ENCODE measurements around the gene MEN1. TPM values are rescaled to one million over a fixed set of nuclear protein-coding genes. Genes with fewer than 3 reads are reported as not detected.

MEN1 gene
- total RNA-seq, 4 donors from 2014 or later: 3.8 to 26.2 (median 14.9) TPM

- no peaks in the 10 kb centered on the region for H3K36me3 ChIP-seq
- no peak for DNase-seq
- peak overlapping the region; percentile 71 to 99 for H3K27ac ChIP-seq
- no peaks in the 10 kb centered on the region for H3K9me3 ChIP-seq
- TF ChIP-seq POLR2A (IDR thresholded peaks at IDR 0.05): no peak
- no peak for TF ChIP-seq CTCF (IDR thresholded peaks at IDR 0.05)
- H3K27me3 ChIP-seq: no peaks in the 10 kb centered on the region
- peak overlapping the region; percentile 57 to 88 for H3K4me3 ChIP-seq
- H3K4me1 ChIP-seq: peaks cover 7 to 14% of the 10 kb centered on the region in 2 donors
- intact Hi-C loops (cut with DNase I; ENCODE audit: low total_unique reads): no loop called here
Observed at GRCh38 chr11:64776875-64777274, 33.5 kb downstream of the MEN1 start.

- Histone ChIP-seq H3K36me3 (no peaks in the 10 kb centered on the region), H3K27ac (no peak overlapping the region), H3K4me3 (peak overlapping the region in 1 of 2 donors; percentile 88), H3K4me1 (peaks cover 7 to 14% of the 10 kb centered on the region in 2 donors), H3K27me3 (no peaks in the 10 kb centered on the region), H3K9me3 (no peaks in the 10 kb centered on the region)
- no peak for DNase-seq
- TF ChIP-seq CTCF (IDR thresholded peaks at IDR 0.05) (no peak), POLR2A (IDR thresholded peaks at IDR 0.05) (no peak)
- intact Hi-C loops (cut with DNase I; ENCODE audit: low total_unique reads): no loop called here
Observed at GRCh38 chr11:64776425-64776824, 33.9 kb downstream of the MEN1 start.

GRCh38 chr11:64774144-64774543 lies 36.2 kb downstream of the MEN1 start:
- intact Hi-C loops (cut with DNase I; ENCODE audit: low total_unique reads): no loop called here
- DNase-seq: no peak
- no peaks in the 10 kb centered on the region for H3K36me3 ChIP-seq
- no peak overlapping the region for H3K27ac ChIP-seq
- no peaks in the 10 kb centered on the region for H3K9me3 ChIP-seq
- no peaks in the 10 kb centered on the region for H3K27me3 ChIP-seq
- H3K4me3 ChIP-seq: no peak overlapping the region
- TF ChIP-seq CTCF (IDR thresholded peaks at IDR 0.05) (no peak), POLR2A (IDR thresholded peaks at IDR 0.05) (no peak)
- H3K4me1 ChIP-seq: peaks cover 7 to 14% of the 10 kb centered on the region in 2 donors

- Histone ChIP-seq H3K4me1 (peaks cover 7 to 14% of the 10 kb centered on the region in 2 donors), H3K36me3 (no peaks in the 10 kb centered on the region)
Observed at GRCh38 chr11:64772303-64773018, 37.9 kb downstream of the MEN1 start.

More at GRCh38 chr11:64772303-64773018, 37.9 kb downstream of the MEN1 start:
- no peak for DNase-seq
- Histone ChIP-seq H3K4me3 (no peak overlapping the region), H3K27me3 (no peaks in the 10 kb centered on the region), H3K27ac (no peak overlapping the region), H3K9me3 (no peaks in the 10 kb centered on the region)
- intact Hi-C loops (cut with DNase I; ENCODE audit: low total_unique reads): no loop called here
- TF ChIP-seq POLR2A (IDR thresholded peaks at IDR 0.05) (no peak), CTCF (IDR thresholded peaks at IDR 0.05) (no peak)
